Activated CD4-positive, alpha-beta T cell treated with anti-CD3 and anti-CD28 coated beads, Interleukin-2, amount 10 ng/mL, durations not matched to agents 24 days and 14 days (primary cell): ENCODE data around the gene CHST14. TPM values are rescaled to one million over a fixed set of nuclear protein-coding genes. Genes with fewer than 3 reads are reported as not detected.

Experiments used
- DNase-seq: peaks from one replicate; pipeline ENCODE4 v3.0.0; 2022
- H3K27ac Mint-ChIP-seq: one replicate; pipeline ENCODE4 v1.8.0; 2022; ENCODE audit warnings: mild to moderate bottlenecking, mixed read lengths
- H3K27me3 Mint-ChIP-seq: one replicate; pipeline ENCODE4 v1.8.0; 2022; ENCODE audit warnings: mixed read lengths
- H3K36me3 Mint-ChIP-seq: one replicate; pipeline ENCODE4 v1.8.0; 2022; ENCODE audit warnings: low read depth, mild to moderate bottlenecking, mixed read lengths
- H3K4me1 Mint-ChIP-seq: one replicate; pipeline ENCODE4 v1.8.0; 2021; ENCODE audit warnings: mixed read lengths
- H3K4me3 Mint-ChIP-seq: one replicate; pipeline ENCODE4 v1.8.0; 2022; ENCODE audit warnings: mild to moderate bottlenecking, moderate library complexity, mixed read lengths
- H3K9me3 Mint-ChIP-seq: one replicate; pipeline ENCODE4 v1.8.0; 2021; ENCODE audit warnings: mixed read lengths
- intact Hi-C: fragments of 100-400 bp; cut with micrococcal nuclease; formaldehyde crosslinking; loops from one replicate; pipeline ENCODE4 v1.15.1; 2023
- total RNA-seq: library from RNA; stranded (reverse); gene quantifications from 2 replicates; pipeline ENCODE4 v1.2.3, GENCODE V29; 2022

The CHST14 gene, protein sequence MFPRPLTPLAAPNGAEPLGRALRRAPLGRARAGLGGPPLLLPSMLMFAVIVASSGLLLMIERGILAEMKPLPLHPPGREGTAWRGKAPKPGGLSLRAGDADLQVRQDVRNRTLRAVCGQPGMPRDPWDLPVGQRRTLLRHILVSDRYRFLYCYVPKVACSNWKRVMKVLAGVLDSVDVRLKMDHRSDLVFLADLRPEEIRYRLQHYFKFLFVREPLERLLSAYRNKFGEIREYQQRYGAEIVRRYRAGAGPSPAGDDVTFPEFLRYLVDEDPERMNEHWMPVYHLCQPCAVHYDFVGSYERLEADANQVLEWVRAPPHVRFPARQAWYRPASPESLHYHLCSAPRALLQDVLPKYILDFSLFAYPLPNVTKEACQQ
- total RNA-seq, result 9.0 and 9.7 TPM in 2 replicates

DNA sequence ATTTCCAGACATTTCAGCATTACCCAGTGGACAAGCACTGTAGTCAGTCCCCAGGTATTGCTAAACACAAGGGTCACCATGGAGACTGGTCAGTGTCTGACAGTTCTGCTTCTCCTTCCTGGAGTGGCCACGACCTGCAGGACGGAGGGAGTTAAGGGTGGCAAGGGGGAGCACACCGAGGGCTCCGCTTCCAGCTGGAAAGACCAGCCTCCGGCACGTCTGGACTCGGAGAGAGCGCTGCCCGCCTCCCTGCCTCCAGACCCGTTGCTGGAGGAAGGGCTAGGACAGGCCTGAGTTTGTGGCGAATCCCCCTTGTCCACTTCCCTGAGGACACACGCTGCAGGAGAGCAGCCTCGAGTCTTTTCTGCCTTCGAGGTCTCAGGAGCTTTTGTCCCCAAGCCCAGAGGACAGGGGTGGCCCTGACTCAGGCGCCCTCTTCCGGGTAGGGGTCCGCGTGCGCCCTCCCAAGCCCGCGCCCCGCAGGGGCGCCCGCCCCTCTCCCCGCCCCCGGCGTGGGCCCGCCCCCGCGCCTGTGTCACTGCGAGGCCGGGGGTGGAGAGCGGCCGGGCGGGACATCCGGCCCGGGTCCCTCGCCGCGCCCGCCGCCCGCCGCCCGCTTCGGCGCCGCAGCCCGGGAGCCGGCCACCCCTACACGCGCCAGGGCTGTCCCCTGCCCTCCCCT is at the start of gene CHST14:
CHST14 (plus strand) TSS at position 562 of the 682 bp plus-strand sequence. CDS start 230 bp downstream, outside the sequence.
- H3K27ac Mint-ChIP-seq, result peak within 1 kb of the TSS; percentile 83
- peaks cover 1% of the 10 kb centered on the region for H3K27me3 Mint-ChIP-seq

DNA sequence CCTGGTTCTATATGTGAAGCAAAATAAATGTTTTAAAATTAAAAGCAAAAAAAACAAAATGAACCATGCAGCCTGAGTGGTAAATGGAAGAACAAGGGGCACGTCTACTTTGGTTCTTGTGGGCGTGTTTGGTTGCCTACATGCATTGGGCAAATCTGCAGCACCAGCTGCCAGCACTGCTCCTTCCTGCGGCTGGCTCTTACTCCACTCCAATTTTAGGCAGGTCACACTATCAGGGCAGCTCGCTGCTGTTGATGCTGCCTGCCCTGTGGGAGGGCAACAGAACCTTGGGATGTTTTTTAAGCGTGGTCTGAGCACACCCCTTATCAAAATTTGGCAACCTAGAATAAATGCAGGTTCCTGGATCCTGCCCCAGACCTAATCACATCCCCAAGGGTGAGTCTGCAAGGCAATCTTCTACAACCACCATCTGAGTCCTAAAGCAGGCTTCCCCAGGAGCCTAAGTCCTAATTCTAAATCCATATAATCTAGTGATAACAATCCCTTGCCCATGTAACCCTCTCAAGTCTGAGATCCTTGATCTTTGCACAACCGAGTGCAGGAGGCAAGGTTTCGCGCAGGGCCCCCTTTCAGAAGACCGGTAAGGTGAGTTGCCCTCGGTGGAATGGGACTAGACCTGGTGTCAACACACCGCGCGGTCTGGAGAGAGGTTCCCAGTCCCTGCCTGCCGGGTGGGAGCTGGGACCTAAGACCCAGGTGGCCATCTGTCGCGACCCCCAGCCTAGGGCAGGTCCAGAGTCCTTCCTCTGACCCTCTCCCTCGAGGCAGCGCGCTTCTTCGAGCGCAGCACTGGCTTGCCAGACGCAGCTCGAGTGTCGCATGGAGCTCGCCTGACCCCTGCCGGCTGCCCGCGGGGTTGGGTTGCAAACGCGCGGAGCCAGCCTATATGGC is 49.3 kb upstream of the CHST14 start:
- peak; percentile 96 for DNase-seq
- Mint-ChIP-seq H3K9me3 (no peaks in the 10 kb centered on the region), H3K27me3 (no peaks in the 10 kb centered on the region), H3K4me1 (no peaks in the 10 kb centered on the region), H3K27ac (no peak overlapping the region), H3K4me3 (no peak overlapping the region), H3K36me3 (peaks cover 2% of the 10 kb centered on the region)
- intact Hi-C loops, result loop anchor here (1.0 to 5.0 kb wide), 3 partner anchors 54 to 99 kb away; partner anchors contain the start of gene INAFM2

More for the DNA sequence above, at the start of gene CHST14:
- Mint-ChIP-seq H3K36me3 (peaks cover 10% of the 10 kb centered on the region), H3K4me1 (peaks cover 26% of the 10 kb centered on the region), H3K4me3 (peak within 1 kb of the TSS; percentile 90), H3K9me3 (no peaks in the 10 kb centered on the region)
- DNase-seq, result peak; percentile 90
- intact Hi-C loops, result loop anchor here (1.0 to 5.0 kb wide), 3 partner anchors 22 to 97 kb away; partner anchors contain the start of genes CCDC32 and RPUSD2

DNA sequence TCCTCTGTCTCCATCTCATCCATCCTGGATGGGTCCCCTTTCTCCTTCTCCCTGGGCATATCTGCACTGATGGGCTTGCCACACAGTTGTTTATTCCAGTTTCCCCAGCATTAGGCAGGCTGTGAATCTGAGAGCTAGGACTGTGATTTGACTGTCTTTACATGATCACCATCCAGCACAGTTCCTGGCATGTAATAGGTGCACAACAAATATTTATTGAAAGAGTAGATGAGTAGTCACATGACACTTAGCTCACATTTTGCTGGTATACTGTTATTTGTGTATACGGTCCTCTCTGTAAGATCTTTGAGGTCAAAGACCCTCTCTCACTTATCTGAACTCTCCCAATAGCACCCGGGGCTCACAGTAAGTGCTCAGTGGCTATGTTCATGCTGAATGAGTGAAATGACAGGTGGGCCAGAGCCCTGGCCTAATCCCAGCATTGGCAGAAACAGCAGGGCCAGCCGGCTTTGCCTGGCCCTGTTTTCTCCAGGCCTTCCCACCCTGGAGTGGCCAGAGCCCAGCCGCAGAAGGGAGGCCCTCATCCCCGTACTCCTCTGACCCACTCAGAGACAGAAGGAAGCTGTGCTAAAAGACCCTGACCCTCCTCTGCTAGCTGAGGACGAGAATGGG is 46.2 kb upstream of the CHST14 start:
- Mint-ChIP-seq H3K27me3 (no peaks in the 10 kb centered on the region), H3K36me3 (no peaks in the 10 kb centered on the region), H3K9me3 (no peaks in the 10 kb centered on the region), H3K4me1 (no peaks in the 10 kb centered on the region), H3K4me3 (no peak overlapping the region), H3K27ac (no peak overlapping the region)
- no peak for DNase-seq
- intact Hi-C loops, result loop anchor here (5.0 kb wide), 2 partner anchors 57 to 102 kb away; partner anchors contain the start of gene INAFM2

DNA sequence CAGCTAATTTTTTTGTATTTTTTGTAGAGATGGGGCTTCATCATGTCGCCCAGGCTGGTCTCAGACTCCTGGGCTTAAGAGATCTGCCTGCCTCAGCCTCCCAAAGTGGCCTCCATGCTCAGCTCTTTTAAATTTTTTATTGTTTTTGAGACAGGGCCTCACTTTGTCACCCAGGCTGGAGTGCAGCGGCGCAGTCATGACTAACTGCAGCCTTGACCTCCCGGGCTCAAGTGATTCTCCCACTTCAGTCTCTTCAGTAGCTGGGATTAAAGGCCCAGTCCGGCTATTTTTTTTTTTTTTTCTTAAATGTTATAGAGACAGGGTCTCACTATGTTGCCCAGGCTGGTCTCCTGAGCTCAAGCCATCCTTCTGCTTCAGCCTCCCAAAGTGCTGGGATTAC is 45.1 kb upstream of the CHST14 start:
- no peak overlapping the region for H3K27ac Mint-ChIP-seq
- no peaks in the 10 kb centered on the region for H3K9me3 Mint-ChIP-seq
- H3K4me1 Mint-ChIP-seq, result no peaks in the 10 kb centered on the region
- no peaks in the 10 kb centered on the region for H3K36me3 Mint-ChIP-seq
- no peak for DNase-seq
- no peak overlapping the region for H3K4me3 Mint-ChIP-seq
- no peaks in the 10 kb centered on the region for H3K27me3 Mint-ChIP-seq
- intact Hi-C loops, result no loop called here

DNA sequence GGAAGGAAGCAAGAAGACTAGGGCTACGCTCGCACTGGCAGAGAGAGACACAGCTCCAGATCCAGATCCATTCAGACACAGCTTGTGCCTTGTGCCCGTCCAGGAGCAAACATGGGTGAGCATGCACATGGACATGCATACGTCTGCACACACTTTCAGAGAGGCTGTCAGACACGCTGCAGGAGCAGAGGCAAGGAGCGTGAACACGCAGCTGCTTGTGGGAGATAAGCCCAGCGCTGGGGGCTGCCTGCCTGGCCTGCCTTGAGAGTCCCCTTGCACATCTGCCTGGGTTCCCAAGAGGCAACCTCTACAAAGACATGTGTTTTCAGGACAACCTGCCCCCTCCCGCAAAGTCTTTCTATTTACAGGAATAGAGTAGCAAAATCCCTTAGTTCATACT is 43.6 kb upstream of the CHST14 start:
- Mint-ChIP-seq H3K27ac (no peak overlapping the region), H3K9me3 (no peaks in the 10 kb centered on the region), H3K4me1 (no peaks in the 10 kb centered on the region), H3K36me3 (no peaks in the 10 kb centered on the region), H3K27me3 (peaks cover under 1% of the 10 kb centered on the region), H3K4me3 (no peak overlapping the region)
- intact Hi-C loops, result no loop called here
- DNase-seq, result no peak

DNA sequence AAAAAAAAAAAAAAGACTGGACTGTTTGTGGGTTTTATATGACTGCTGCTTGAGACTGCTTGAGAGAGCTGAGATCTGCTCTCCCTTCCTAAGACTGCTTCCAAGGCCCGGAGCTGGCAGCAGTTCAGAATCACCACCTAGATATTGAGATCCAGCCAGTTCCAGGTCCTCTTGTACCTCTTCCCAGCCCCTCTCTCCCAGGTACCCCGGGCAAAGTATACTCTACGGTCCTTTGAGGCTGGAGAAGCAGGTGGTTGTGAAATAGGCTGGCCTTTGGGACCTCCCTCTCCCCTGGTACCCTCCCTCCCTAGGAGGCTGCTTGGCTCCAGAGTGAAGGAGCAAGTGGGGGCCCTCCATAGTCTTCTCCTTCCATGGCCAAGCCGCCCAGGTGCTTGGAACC is 42.6 kb upstream of the CHST14 start:
- no peaks in the 10 kb centered on the region for H3K9me3 Mint-ChIP-seq
- no peak overlapping the region for H3K4me3 Mint-ChIP-seq
- H3K27ac Mint-ChIP-seq, result no peak overlapping the region
- H3K4me1 Mint-ChIP-seq, result no peaks in the 10 kb centered on the region
- peaks cover 6% of the 10 kb centered on the region for H3K27me3 Mint-ChIP-seq
- intact Hi-C loops, result no loop called here
- no peaks in the 10 kb centered on the region for H3K36me3 Mint-ChIP-seq
- DNase-seq, result no peak

DNA sequence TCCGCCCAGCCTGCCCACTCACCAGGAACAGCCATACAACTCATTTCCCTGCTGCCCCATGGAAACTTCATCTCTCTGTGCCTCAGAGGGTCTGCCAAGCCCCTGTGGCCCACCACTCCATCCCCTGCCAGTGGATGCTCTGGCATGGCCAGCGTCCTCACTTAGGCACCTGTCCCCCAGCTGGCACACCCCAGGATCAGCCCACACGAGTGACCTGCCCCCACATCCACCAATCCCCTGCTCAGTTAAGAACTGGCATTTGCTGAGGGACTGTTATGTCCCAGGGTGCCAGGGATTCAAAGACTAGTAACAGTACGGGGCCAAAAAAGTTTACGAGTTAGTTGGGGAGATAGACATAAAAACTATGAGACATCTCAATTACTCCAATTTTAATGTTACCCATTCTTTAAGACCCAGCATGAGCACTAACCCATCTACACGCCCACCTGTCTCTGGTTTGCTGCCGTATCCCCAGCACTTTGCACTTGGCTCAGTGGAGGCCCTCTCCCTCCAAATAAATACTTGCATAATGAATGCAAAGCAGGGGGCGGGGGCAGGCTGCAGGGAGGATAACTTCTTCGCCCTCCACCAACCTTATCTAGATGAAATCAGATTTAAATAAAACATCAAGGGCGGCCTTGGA is 41.6 kb upstream of the CHST14 start:
- Mint-ChIP-seq H3K9me3 (no peaks in the 10 kb centered on the region), H3K4me3 (no peak overlapping the region), H3K27ac (no peak overlapping the region), H3K36me3 (no peaks in the 10 kb centered on the region), H3K27me3 (peaks cover 9% of the 10 kb centered on the region), H3K4me1 (no peaks in the 10 kb centered on the region)
- intact Hi-C loops, result no loop called here
- DNase-seq, result no peak

DNA sequence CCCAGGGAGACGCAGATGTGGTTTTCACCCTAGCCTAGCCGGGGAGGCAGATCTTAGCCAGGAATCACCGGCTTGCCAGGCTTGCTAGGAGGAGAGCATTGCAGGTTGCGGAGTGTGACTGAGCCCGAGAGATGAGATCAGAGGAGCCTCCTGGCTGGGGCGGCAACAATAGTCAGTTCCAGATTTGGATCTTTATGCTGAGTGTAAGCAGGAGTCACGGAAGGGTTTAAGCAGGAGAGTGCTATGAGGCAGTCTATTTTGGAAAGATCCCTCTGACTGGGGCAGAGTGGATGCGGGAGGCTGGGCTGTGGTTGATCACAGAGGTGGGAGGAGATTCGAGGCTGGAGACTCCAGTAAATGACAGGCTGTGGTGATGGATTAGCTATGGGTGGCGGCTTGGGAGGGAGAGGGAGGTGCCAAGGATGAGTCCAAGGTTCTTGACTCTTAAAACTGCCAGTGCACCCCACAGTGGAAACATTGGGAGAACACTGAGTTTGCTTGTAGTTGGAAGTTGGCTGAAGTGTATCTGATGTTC is 40.4 kb upstream of the CHST14 start:
- Mint-ChIP-seq H3K4me3 (no peak overlapping the region), H3K36me3 (no peaks in the 10 kb centered on the region), H3K27ac (no peak overlapping the region), H3K27me3 (peaks cover 21% of the 10 kb centered on the region), H3K4me1 (no peaks in the 10 kb centered on the region), H3K9me3 (no peaks in the 10 kb centered on the region)
- intact Hi-C loops, result no loop called here
- no peak for DNase-seq

DNA sequence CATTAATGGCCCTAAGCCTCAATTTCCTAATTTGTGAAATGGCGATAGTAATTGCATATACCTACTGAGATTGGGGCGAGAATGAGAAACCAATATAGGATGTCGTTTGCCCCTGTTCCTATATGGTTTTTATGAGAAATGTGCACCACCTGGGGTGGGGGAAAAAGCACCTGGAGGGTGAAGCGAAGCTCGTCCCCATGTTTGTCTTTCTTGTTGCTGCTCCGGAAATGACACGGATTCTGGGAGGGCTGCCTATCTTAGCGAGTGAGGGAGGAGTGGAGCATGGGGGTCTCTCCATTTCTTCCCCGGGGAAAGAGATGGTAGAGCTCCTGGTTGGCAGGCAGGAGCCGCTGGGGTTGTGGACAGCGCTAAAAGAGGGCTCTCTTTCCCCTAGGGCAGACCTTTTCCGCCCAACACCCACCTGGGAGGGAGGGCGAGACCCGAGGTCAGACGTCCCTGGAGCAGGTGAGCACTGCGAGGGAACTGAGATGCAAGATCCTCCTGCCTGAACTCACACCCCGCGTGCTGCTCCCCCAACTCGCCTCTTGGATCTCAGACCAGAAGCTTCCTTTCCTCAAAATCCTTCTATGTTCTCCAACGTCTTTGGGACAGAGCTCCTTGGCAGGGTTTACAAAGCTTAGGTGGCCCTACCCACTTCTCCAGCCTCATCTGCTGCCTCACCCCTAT is 35.6 kb upstream of the CHST14 start:
- no peak overlapping the region for H3K27ac Mint-ChIP-seq
- intact Hi-C loops, result no loop called here
- DNase-seq, result no peak
- peaks cover 2% of the 10 kb centered on the region for H3K36me3 Mint-ChIP-seq
- no peaks in the 10 kb centered on the region for H3K9me3 Mint-ChIP-seq
- peaks cover 20% of the 10 kb centered on the region for H3K4me1 Mint-ChIP-seq
- no peak overlapping the region for H3K4me3 Mint-ChIP-seq
- peaks cover 64% of the 10 kb centered on the region for H3K27me3 Mint-ChIP-seq

DNA sequence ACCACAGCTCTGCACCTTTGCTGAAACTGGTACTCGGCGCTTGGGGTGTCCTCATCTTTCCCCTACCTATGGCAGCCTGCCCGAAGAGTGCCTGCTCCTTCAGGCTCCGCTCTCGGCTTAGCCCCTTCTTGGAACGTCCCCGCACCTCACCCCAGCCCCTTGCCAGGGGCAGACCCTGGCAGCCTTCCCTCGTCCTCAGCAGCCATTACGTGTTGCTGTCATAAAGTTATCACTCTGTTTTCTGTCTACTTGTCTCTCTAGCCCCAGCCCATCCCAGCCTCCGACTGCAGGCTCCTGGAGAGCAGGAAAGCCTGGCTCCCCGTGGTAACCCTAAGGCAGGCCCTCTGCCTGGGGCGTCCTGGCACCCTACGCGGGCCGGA is 35.1 kb upstream of the CHST14 start:
- peaks cover 3% of the 10 kb centered on the region for H3K36me3 Mint-ChIP-seq
- H3K4me3 Mint-ChIP-seq, result peak overlapping the region; percentile 3
- intact Hi-C loops, result no loop called here
- peaks cover 64% of the 10 kb centered on the region for H3K27me3 Mint-ChIP-seq
- peaks cover 21% of the 10 kb centered on the region for H3K4me1 Mint-ChIP-seq
- H3K9me3 Mint-ChIP-seq, result no peaks in the 10 kb centered on the region
- DNase-seq, result no peak
- no peak overlapping the region for H3K27ac Mint-ChIP-seq

DNA sequence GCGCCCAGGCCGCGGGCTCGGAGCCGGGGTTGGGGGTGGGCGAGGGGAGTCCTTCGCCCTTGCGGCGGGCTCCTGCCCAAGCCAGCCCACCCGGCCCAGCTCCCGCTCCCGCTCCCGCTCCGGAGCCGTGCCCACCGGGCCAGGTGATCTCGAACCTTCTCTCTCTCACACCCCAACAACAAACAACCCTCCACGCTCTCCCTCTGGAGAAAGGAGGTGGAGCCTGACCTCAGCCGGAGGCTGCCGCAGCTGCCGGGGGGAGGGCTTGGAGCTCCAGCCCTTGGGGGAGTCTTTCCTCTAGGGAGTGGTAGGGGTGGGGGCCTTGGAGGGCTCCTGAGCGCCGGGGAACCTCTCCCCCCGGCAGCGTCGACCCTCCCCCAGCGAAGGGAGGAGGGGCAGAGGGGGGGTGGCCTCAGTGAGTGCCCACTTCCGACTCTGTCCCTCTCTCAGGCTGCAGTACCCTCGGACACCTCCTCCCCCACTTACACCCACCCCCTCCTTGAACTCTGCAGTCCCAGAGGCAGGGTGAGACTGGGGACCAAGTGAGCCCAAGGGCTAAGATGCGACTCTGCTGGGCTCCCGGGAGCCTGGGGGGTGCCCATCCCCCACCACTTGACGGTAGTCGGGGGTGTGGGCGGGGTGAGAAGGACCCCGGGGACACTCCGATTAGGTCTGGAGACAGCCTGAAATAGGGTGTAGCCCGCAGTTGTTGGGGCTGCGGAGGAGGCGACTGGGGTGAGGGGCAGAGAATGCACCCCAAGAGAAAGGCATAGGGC is 34.5 kb upstream of the CHST14 start:
- H3K4me1 Mint-ChIP-seq, result peaks cover 21% of the 10 kb centered on the region
- peak; percentile 70 for DNase-seq
- no peak overlapping the region for H3K27ac Mint-ChIP-seq
- intact Hi-C loops, result no loop called here
- H3K9me3 Mint-ChIP-seq, result no peaks in the 10 kb centered on the region
- peaks cover 4% of the 10 kb centered on the region for H3K36me3 Mint-ChIP-seq
- H3K27me3 Mint-ChIP-seq, result peaks cover 64% of the 10 kb centered on the region
- peak overlapping the region; percentile 60 for H3K4me3 Mint-ChIP-seq
